C1 segment of cervical spinal cord (tissue), 14 donors: ENCODE measurements around the gene CDH8.
"Not testable (repeated sequence)": the region's sequence is repeated elsewhere in the genome, so short reads cannot be mapped to it uniquely, and the experiment has no call there.

Source experiments
- DNase-seq, 14 donors: peaks; one replicate each; lab custom pipeline; 2025; lab: John Stamatoyannopoulos, UW

Gene CDH8

DNA sequence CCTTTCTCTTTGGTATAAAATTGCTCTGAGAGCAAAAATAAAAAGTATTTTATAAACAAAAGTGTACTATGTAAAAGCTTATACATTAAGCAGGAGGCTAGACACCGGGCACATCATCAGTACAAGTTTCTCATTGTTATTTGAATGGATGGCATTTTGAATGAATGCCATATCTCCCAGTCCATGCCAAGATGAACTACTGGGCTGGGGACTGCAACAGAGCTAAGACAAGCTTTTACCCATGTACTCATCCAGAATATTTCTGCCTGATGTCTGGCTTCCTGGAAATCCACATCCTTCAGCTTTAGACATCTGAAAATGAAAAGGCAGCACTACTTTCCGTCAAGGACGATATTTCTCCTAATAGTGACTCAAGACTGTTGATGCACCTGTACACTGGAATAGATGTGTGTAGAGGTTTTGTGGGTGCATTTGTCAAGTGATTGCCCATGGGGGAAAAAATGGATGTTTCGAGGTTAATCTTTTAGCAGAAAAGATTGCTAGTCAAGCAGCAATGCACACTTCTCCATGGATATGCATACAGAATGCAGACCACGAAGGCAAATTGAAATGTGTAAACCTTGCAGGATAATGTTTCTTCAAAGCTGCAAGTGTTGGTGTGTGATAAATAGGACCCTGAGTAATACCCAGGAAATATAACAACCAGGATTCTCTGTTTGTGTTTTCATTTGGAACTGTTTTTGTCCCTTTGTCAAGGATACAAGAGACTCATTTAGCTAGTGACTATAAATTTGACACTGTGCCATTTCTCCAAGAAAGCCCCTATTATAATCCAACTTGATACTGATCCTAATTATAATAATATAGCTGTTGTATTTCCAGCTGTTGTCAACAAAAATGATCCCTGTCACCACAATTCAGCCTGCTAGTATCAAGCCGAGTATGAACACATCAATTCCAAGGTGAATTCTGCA is 173.8 kb downstream of the CDH8 start:
- DNase-seq = peak in 9 of 14 donors; percentile 2 to 26 (median 16)

GRCh38 chr16:61858988-61859387 is 177.2 kb downstream of the CDH8 start:
- DNase-seq = no peak

- DNase-seq = no peak
Observed at GRCh38 chr16:61842666-61843065, 193.6 kb downstream of the CDH8 start.

DNA sequence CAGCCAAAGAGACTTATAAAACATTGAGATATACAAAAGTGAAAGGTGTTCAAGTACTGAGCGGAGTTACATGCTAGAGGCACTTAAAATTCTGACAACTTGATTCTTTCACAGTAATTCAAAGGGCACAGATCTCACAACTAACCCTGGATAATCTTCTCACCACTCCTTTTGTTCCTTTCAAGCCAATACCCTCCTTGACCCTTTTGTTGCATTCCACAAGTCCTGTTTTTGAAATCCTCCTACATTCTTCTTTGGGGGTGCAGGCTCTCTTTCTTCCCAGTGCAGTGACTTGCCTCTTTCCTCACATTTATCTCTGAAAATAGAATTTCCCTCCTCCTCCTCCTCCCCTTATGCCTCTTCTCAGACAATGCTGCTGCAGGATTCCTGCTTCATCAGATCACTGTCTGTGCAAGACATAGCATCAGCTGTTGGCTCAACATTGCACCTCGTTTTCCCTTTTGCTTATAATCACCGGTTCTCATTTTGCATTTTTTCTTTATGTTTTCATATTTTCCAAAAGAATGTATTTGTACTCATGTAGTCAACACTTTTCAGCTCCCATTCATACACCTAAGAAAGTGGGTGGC is 199.3 kb downstream of the CDH8 start:
- no peak for DNase-seq

GRCh38 chr16:61834082-61834481 is 202.2 kb downstream of the CDH8 start:
- DNase-seq = no peak

DNA sequence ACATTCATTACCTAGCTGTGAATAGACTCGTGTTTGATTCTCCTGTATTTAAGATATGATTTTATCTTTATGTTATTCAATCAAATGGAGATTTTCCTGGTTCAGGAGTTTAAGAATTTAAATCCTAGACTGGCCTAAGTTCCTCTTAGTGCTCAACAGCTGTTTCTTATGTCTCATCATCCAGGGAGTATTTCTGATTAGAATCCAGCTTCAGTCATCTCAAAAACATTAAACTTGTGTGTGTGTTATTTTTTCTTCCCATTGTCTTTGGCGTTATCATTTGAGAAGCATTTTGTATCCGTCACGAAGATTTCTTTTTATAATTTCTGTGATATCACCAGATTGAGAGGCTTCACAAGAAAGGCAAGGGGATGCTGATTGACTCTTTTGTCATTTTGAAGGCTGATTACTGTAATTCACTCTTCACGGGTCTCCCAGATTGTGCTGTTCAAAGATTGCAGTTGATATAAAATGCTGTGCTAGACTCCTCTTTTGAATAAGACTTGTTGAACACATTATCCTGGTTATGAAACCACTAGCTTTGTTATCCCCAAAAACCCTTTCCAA is 204.8 kb downstream of the CDH8 start:
- no peak for DNase-seq

GRCh38 chr16:61829631-61830030 is 206.6 kb downstream of the CDH8 start:
- DNase-seq = no peak

DNA sequence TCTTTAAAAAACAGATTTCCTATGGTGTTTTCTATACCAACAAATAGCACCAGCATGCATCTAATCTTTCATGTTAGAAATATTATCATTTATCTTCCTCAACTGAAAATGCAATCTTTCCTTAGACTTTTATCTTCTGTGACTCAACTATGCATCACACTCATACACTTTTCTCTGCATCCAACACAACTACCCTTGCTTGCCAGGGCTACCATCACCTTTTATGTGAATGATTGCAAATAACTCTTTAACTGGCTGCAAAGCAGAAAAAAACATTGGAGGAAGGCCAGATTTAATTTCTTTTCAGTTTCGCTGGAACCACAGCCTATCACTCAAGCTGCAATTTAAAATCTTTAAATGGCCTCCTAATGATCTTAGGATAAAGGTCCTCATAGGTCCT is 212.9 kb downstream of the CDH8 start:
- DNase-seq = no peak

DNA sequence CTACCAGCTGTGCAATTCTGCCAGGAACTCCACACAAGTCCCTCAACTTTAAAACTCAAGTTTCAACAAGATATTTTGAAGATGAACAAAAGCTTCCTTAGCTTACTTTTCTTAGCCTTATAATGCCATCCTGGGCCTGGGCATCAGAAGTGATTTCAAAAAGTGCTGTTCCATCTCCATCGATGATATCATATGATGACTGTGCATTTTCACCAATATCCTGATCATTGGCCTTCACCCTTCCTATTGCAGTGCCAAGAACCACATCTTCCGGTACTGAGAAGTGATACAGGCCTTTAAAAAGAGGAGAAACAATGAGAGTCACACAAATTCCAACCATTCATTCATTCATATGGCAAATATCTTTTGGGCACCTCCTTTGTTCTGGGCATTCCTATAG is 215.4 kb downstream of the CDH8 start:
- DNase-seq = no peak

DNA sequence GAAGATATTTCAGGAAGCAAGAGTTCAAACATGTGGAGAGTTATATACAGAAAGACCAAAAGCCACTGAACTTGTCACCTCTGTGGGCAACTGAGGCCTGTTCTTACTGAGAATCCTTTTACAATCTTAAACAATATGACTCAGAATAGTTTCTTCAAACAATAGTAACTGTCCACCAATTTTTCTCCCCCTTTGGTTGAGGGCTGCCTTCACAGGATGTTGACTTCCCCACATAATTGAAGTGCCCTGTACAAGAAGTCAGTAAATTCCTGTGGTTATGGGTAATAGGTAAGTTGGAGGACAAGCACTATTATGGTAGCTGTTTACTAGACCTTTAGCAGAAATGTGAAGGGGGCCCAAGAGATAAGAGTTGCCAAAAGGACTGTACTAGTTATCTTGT is 215.8 kb downstream of the CDH8 start:
- no peak for DNase-seq

GRCh38 chr16:61818850-61819249 is 217.4 kb downstream of the CDH8 start:
- DNase-seq = no peak

DNA sequence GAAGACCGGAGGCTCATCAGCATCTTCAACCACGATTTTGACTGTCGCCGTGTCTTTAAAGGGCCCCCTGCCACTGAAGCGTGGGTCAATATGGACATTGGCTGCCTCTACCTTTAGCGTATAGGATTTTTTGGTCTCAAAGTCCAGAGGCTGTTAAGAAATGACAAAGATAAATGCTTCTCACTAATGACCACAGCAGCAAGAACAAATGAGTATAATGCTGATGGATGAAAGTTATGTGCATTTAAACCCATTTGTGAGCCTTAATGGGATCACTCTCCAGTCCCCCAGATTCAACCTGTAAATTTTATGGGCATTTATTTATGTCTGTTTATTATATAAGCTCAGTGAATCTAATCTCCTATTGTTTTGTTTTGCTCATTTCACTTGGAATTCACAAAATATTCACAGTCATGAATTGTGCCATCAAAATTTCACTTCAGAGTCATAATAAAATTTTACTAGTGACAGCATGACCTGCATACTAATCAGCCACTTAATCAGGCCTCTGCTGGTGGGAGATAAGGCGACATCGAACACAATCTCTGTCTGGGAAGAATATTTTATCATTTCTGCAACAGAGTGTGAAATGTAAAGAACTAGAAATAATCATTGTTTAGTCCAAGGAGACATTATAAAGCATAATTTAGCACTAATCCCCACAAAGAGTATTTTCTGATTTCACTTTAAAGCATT is 218.5 kb downstream of the CDH8 start:
- DNase-seq = no peak

GRCh38 chr16:61814726-61815347 is 221.4 kb downstream of the CDH8 start:
- no peak for DNase-seq

GRCh38 chr16:61813339-61813738 is 222.9 kb downstream of the CDH8 start:
- DNase-seq = no peak

DNA sequence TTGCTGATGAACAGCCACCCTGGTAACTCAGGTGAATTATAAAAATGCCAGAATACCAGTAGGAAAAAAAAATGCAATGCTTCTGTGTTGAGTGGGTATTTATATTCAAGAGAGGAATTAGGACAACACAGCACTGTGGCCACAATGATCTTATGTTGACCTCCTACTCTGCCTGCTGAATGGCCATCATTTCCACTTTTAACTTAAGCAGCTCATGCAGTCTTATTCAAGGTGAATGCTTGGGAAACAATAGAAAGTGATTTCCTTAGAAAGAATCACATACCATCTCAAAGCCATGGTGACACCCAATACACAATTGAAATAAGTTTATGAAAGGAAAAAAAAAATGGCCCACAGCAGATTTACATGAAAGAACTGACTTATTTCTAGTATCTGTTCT is 224.0 kb downstream of the CDH8 start:
- no peak for DNase-seq

GRCh38 chr16:61807551-61807950 is 228.7 kb downstream of the CDH8 start:
- no peak for DNase-seq

DNA sequence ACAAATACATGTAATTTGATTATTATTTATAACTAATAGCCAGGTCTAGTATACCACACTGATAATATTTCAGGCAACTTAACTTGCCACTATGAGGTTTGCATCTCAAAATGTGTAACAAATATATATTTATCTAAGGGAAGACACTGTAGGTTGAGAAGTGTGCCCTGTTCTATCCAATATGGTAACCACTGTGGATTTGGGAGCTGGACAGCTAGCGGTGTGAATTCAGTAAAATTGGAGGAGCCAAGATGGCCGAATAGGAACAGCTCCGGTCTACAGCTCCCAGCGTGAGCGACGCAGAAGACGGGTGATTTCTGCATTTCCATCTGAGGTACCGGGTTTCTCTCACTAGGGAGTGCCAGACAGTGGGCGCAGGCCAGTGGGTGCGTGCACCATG is 235.0 kb downstream of the CDH8 start:
- not testable (repeated sequence) for DNase-seq

GRCh38 chr16:61798741-61799140 is 237.5 kb downstream of the CDH8 start:
- DNase-seq = no peak

DNA sequence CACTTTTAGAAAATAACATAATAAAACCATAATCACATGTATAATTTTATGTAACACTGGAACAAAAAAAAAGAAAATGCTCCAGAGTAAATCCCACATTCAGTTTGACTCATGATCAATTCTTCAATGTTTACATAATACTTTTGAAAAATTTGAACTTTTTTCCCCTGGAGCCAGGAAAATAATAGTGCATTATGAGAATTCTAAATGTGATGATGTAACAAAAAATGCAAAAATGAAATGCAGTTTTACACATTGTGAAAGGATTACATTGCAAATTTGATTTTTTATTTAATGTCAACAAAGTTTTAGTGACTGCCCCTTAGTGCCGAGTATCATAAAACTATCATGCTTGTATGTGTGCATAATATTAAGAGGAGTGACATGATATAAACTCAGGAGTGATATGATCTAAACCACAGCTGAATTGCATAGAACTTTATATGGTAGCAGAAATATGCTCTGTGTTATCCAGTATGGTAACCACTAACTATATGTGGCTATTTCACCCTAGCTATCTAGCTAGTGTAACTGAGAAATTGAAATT is 238.2 kb downstream of the CDH8 start:
- DNase-seq = no peak

DNA sequence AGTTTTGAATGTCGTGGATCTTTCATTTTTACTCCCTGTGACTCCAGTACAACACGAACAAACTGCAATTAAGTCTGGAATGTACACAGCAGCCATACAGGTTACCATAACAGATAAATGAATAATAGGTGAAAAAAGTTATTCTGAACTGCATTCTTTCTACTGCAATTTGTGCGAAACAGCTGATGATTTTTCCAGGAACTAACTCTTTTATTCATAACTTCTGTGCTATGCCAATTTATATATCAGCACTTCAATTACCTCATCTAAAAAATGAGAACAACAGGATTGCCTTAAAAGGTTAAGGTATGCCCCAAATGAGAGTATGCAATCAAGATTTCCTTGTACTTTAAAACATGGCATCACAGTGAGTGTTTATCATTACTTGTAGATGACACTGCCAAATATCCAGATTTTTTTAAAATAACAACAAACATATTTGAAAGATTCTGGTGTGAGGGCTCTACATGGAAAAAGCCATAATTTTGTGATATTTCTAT is 238.9 kb downstream of the CDH8 start:
- no peak for DNase-seq

DNA sequence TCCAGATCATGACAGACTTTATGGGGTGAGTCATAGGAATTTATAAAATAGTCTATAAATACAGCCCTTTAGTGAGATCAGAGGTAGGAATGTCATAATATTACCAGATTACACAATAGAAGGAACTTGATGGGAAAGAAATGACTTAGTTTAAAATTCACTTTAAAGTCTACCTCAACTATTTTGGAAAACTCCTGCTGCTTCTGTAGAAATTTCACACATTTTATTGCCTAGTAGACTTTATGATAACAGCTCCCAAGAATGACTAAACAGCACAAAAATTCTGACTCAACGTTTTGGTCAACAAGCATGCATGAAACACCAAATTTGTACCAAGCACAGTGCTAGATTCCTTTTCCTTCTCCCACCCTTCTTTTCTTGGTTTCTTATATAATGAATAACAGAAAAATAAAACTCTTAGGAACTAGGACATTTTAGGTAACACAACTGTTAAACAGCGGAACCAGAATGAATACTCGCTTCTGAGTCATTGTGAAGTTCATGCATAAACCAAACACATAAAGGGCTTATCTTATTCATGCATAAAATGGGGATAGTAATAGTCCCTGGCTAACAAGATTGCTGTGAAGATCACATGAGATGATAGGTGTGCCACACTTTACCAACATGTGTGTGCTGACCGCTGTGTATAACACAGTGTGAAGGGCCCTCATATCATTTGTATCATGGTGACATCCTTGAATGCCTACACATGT is 243.9 kb downstream of the CDH8 start:
- DNase-seq = no peak
